Measurements from ENCODE around the gene LYST. TPM values are rescaled to one million over a fixed set of nuclear protein-coding genes. Genes with fewer than 3 reads are reported as not detected.
"Not testable (repeated sequence)": the region's sequence is repeated elsewhere in the genome, so short reads cannot be mapped to it uniquely, and the experiment has no call there.

Gene LYST
- total RNA-seq, 1 donor from 2014 or later = 7.2 TPM

- Mint-ChIP-seq H3K4me1 (peaks cover 10% of the 10 kb centered on the region), H3K27me3 (ENCODE audit: low read depth) (no peaks in the 10 kb centered on the region), H3K27ac (no peak overlapping the region), H3K36me3 (no peaks in the 10 kb centered on the region), H3K4me3 (no peak overlapping the region), H3K9me3 (no peaks in the 10 kb centered on the region)
- TF ChIP-seq, protein P1, sequence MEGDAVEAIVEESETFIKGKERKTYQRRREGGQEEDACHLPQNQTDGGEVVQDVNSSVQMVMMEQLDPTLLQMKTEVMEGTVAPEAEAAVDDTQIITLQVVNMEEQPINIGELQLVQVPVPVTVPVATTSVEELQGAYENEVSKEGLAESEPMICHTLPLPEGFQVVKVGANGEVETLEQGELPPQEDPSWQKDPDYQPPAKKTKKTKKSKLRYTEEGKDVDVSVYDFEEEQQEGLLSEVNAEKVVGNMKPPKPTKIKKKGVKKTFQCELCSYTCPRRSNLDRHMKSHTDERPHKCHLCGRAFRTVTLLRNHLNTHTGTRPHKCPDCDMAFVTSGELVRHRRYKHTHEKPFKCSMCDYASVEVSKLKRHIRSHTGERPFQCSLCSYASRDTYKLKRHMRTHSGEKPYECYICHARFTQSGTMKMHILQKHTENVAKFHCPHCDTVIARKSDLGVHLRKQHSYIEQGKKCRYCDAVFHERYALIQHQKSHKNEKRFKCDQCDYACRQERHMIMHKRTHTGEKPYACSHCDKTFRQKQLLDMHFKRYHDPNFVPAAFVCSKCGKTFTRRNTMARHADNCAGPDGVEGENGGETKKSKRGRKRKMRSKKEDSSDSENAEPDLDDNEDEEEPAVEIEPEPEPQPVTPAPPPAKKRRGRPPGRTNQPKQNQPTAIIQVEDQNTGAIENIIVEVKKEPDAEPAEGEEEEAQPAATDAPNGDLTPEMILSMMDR (IDR thresholded peaks at IDR 0.05; ENCODE audit: unreplicated experiment) = no peak
- DNase-seq (ENCODE audit: low spot score in 2 of 2, unreplicated experiment in 2 of 2) = no peak
Measured at GRCh38 chr1:235625340-235625739, 241.4 kb downstream of the LYST start.

DNA sequence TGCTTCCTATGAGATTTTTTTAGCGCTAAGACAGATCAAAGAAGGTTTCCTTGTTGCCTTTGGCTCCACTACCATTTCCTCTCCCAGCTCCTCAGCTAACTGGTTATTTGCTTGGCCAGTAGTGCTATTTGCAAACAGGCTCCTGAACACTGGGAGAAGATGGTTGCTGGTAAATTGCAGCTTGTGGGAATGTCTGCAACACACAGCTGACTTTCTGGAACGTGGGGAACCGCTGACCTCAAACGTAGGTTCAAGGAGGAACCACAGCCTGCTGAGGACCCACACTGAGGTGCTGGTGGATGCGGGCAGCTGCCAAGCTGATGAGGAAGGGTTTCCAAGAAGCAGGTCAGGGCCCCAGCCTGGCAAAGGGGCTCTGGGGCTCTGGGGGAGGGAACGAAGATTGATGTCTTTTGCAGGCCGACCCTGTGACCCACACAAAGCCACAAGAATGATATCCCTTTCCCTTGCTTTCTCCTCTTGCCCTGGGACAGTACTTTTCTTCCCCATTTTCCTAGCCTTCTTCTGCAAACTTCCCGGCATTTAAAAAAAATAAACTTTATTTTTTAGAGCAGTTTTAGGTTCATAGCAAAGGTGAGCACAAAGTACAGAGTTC, 241.9 kb downstream of the LYST start:
- H3K4me1 Mint-ChIP-seq = peaks cover 10% of the 10 kb centered on the region
- no peaks in the 10 kb centered on the region for H3K27me3 Mint-ChIP-seq (ENCODE audit: low read depth)
- no peak overlapping the region for H3K4me3 Mint-ChIP-seq
- H3K36me3 Mint-ChIP-seq = no peaks in the 10 kb centered on the region
- H3K27ac Mint-ChIP-seq = no peak overlapping the region
- no peak for DNase-seq (ENCODE audit: low spot score in 2 of 2, unreplicated experiment in 2 of 2)
- TF ChIP-seq, protein P1 (IDR thresholded peaks at IDR 0.05; ENCODE audit: unreplicated experiment) = no peak
- H3K9me3 Mint-ChIP-seq = no peaks in the 10 kb centered on the region

DNA sequence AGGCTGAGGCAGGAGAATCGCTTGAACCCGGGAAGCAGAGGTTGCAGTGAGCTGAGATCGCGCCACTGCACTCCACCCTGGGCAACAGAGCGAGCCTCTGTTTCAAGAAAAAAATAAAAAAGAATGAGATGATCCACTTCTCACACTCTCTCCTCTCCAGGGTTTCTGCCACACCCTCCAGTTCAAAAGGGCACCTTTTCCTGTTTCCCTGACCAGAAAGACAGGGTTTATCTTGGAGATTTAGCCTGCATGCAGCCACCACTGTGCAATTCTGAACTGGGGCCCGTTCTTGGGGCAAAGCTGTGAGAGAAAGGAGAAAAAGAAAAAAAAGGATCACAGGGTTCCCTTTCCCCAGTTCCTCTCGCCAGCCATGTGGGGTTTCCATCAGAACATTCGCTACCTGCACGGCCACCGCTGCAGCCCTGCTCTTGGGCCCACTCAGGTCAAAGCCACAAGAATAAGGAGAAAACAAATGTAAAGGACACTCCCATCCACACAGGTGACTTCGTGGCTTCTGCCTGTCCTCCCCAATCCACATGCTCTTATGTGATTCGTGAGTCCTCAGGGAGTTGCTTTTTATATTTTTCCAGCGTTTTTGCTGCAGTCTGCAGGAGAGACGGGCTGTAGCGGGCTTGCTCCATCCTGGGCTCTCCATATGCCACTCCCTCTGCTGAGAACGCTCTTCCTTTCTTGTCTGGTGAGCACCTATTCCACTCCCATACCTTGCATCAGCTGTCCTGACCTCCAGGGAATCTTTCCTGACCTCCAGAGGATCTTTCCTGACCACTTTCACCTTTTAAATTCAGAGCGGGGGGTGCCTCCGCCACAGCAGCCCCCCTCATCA, 243.5 kb downstream of the LYST start:
- H3K36me3 Mint-ChIP-seq = no peaks in the 10 kb centered on the region
- no peak overlapping the region for H3K27ac Mint-ChIP-seq
- H3K9me3 Mint-ChIP-seq = no peaks in the 10 kb centered on the region
- no peaks in the 10 kb centered on the region for H3K27me3 Mint-ChIP-seq (ENCODE audit: low read depth)
- TF ChIP-seq, protein P1 (IDR thresholded peaks at IDR 0.05; ENCODE audit: unreplicated experiment) = no peak
- no peak overlapping the region for H3K4me3 Mint-ChIP-seq
- no peak for DNase-seq (ENCODE audit: low spot score in 2 of 2, unreplicated experiment in 2 of 2)
- peaks cover 13% of the 10 kb centered on the region for H3K4me1 Mint-ChIP-seq

DNA sequence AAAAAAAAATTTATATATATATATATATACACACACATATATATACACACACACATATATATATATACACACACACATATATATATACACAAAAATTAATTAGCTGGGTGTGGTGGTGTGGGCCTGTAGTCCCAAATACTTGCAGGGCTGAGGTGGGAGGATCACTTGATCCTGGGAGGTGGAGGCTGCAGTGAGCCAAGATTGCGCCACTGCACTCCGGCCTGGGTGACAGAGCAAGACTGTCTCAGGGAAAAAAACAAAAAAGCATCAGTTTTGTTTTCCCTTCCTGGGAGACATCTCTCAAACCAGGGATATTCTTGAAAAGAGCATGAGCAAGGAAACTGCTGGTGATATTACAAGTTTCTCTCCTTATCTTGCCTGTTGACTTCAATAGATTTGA, 247.6 kb downstream of the LYST start:
- not testable (repeated sequence) for H3K9me3 Mint-ChIP-seq; H3K4me3 Mint-ChIP-seq; H3K27ac Mint-ChIP-seq; DNase-seq (ENCODE audit: low spot score in 2 of 2, unreplicated experiment in 2 of 2); H3K36me3 Mint-ChIP-seq; H3K27me3 Mint-ChIP-seq (ENCODE audit: low read depth)
- peaks cover 16% of the 10 kb centered on the region for H3K4me1 Mint-ChIP-seq

DNA sequence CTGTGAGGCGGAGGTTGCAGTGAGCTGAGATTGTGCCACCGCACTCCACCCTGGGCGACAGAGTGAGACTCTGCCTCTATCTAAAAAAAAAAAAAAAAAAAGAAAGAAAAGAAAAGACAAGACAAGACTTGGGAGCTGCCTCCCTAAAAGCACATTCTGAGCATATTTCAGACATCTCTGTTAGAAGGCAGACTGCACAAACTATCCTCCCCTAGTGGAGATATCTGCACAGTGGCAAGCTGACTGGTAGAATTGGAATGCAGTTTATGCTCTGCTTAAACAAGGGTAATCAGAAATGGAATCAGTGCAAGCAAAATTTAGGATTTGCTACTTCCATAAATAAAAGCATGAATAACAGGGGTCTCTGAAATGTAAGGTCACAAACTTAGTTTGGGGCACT, 248.9 kb downstream of the LYST start:
- no peaks in the 10 kb centered on the region for H3K9me3 Mint-ChIP-seq
- peak overlapping the region; percentile 76 for H3K27ac Mint-ChIP-seq
- H3K4me3 Mint-ChIP-seq = no peak overlapping the region
- H3K27me3 Mint-ChIP-seq (ENCODE audit: low read depth) = no peaks in the 10 kb centered on the region
- DNase-seq (ENCODE audit: low spot score in 2 of 2, unreplicated experiment in 2 of 2) = no peak
- H3K36me3 Mint-ChIP-seq = no peaks in the 10 kb centered on the region
- TF ChIP-seq, protein P1 (IDR thresholded peaks at IDR 0.05; ENCODE audit: unreplicated experiment) = no peak
- peaks cover 10% of the 10 kb centered on the region for H3K4me1 Mint-ChIP-seq

- no peak for DNase-seq (ENCODE audit: low spot score in 2 of 2, unreplicated experiment in 2 of 2)
- no peak overlapping the region for H3K4me3 Mint-ChIP-seq
- H3K27ac Mint-ChIP-seq = no peak overlapping the region
- TF ChIP-seq, protein P1 (IDR thresholded peaks at IDR 0.05; ENCODE audit: unreplicated experiment) = no peak
- H3K4me1 Mint-ChIP-seq = peaks cover 10% of the 10 kb centered on the region
- H3K27me3 Mint-ChIP-seq (ENCODE audit: low read depth) = no peaks in the 10 kb centered on the region
- H3K9me3 Mint-ChIP-seq = no peaks in the 10 kb centered on the region
- no peaks in the 10 kb centered on the region for H3K36me3 Mint-ChIP-seq
Measured at GRCh38 chr1:235617140-235617539, 249.6 kb downstream of the LYST start.

Data from mesothelial cell of epicardium (in vitro differentiated cells).